ENCODE measurements around the gene APC. TPM values are rescaled to one million over a fixed set of nuclear protein-coding genes. Genes with fewer than 3 reads are reported as not detected.

APC gene
- total and polyA plus RNA-seq, 2 donors (not counting 3 experiments of a cell fraction or from before 2014, with no cell fraction given), result 11.2 to 39.6 TPM

- no peaks in the 10 kb centered on the region for H3K4me1 ChIP-seq (ENCODE audit: control insufficient read depth, extremely low read depth, insufficient read depth, low read length)
- intact Hi-C loops (cut with micrococcal nuclease), result loop anchor here (1.0 to 10.0 kb wide), 5 partner anchors 66 to 915 kb away; partner anchors contain the start of gene SRP19
- H3K27ac ChIP-seq (ENCODE audit: insufficient read depth, low read depth, low read length), result no peak overlapping the region
- H3K9ac ChIP-seq (replicated peaks; ENCODE audit: extremely low read depth, insufficient read depth, low read length), result no peak overlapping the region
- FAIRE-seq (no peak), DNase-seq (ENCODE audit: low read depth, low spot score) (no peak)
- CTCF ChIA-PET, result interaction anchor here (0.8 to 6.2 kb wide), 22 partner anchors 9 to 914 kb away, joined by 3 to 188 read pairs (median 4); partner anchors contain the start of gene APC
- dilution Hi-C loops (cut with MboI; ENCODE audit: extremely low pct_ligation_motif_present, low sequenced_read_pairs), result no loop called here
- no peaks in the 10 kb centered on the region for H3K9me1 ChIP-seq (replicated peaks; ENCODE audit: control insufficient read depth, extremely low read depth, insufficient read depth, low read length)
- no peak overlapping the region for H3K4me2 ChIP-seq (ENCODE audit: insufficient read depth, low read length)
- BruUV-seq (replicated peaks), result no TSS peak
- POLR2A ChIA-PET, result no interaction called here
- H2AFZ ChIP-seq (ENCODE audit: low read depth, low read length), result no peak overlapping the region
- no peak for TF ChIP-seq POLR2AphosphoS5 (IDR thresholded peaks at IDR 0.05; ENCODE audit: insufficient read depth, low read depth, low read length)
- TF ChIP-seq EZH2 (IDR thresholded peaks at IDR 0.05; ENCODE audit: borderline replicate concordance, low read depth, low read length, severe bottlenecking), result no peak
- no peak for TF ChIP-seq MAX (IDR thresholded peaks at IDR 0.05; ENCODE audit: insufficient read depth, insufficient read length)
- TF ChIP-seq GATA2 (IDR thresholded peaks at IDR 0.05; ENCODE audit: insufficient read depth, insufficient read length, low read depth, low read length), result no peak
- TF ChIP-seq JUN (IDR thresholded peaks at IDR 0.05; ENCODE audit: borderline replicate concordance, insufficient read depth, insufficient read length, low read depth), result no peak
- no peak for TF ChIP-seq POLR2A (IDR thresholded peaks at IDR 0.05; ENCODE audit: low read depth, low read length)
- TF ChIP-seq, protein P1, sequence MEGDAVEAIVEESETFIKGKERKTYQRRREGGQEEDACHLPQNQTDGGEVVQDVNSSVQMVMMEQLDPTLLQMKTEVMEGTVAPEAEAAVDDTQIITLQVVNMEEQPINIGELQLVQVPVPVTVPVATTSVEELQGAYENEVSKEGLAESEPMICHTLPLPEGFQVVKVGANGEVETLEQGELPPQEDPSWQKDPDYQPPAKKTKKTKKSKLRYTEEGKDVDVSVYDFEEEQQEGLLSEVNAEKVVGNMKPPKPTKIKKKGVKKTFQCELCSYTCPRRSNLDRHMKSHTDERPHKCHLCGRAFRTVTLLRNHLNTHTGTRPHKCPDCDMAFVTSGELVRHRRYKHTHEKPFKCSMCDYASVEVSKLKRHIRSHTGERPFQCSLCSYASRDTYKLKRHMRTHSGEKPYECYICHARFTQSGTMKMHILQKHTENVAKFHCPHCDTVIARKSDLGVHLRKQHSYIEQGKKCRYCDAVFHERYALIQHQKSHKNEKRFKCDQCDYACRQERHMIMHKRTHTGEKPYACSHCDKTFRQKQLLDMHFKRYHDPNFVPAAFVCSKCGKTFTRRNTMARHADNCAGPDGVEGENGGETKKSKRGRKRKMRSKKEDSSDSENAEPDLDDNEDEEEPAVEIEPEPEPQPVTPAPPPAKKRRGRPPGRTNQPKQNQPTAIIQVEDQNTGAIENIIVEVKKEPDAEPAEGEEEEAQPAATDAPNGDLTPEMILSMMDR (IDR thresholded peaks at IDR 0.05; ENCODE audit: extremely low read depth in 1 of 2, insufficient read depth in 1 of 2, low read depth in 1 of 2, low read length in 2 of 2), result no peak
- no peak for TF ChIP-seq FOS (IDR thresholded peaks at IDR 0.05; ENCODE audit: borderline replicate concordance, insufficient read depth, low read length)
- TF ChIP-seq MYC (IDR thresholded peaks at IDR 0.05; ENCODE audit: low read depth, low read length), result no peak
- H3K36me3 ChIP-seq (ENCODE audit: control insufficient read depth in 2 of 2, extremely low read depth in 1 of 2, insufficient read depth in 2 of 2, low read length in 2 of 2), result no peaks in the 10 kb centered on the region
- H3K79me2 ChIP-seq (ENCODE audit: control insufficient read depth, insufficient read depth, low read length), result no peaks in the 10 kb centered on the region
- H4K20me1 ChIP-seq (replicated peaks; ENCODE audit: control insufficient read depth, extremely low read depth, insufficient read depth, low read length), result no peaks in the 10 kb centered on the region
- no peak overlapping the region for H3K4me3 ChIP-seq (replicated peaks in 1 of 3; ENCODE audit: insufficient read depth in 1 of 3, low read depth in 1 of 3, low read length in 3 of 3)
- no peaks in the 10 kb centered on the region for H3K9me3 ChIP-seq (replicated peaks; ENCODE audit: control insufficient read depth, insufficient read depth, low read length)
- H3K27me3 ChIP-seq (ENCODE audit: control insufficient read depth in 2 of 2, insufficient read depth in 2 of 2, low read length in 2 of 2), result peaks cover 12 to 14% of the 10 kb centered on the region in 2 experiments
Observed at GRCh38 chr5:112691339-112691680, 46.4 kb upstream of the APC start.

Data from endothelial cell of umbilical vein (primary cell).